Mesenchymal stem cell (in vitro differentiated cells and primary cell): ENCODE results near the gene SEMA4A.
A peak's percentile ranks its signal among the peaks of the same experiment; 100 is the strongest.

Experiments used
- DNase-seq: peaks from one replicate; pipeline ENCODE4 v3.0.0-alpha.2; 2013
- H2AFZ ChIP-seq: one replicate; pipeline ENCODE4 v1.6.1; 2013; ENCODE audit warnings: low read depth, mild to moderate bottlenecking, control low read depth, inconsistent platforms, low read length, moderate library complexity
- H2AK5ac ChIP-seq: 2 replicates; pipeline ENCODE4 v1.6.1; 2013; ENCODE audit warnings: low read length, moderate library complexity, mild to moderate bottlenecking, inconsistent platforms; ENCODE audit not compliant: severe bottlenecking
- H2BK120ac ChIP-seq: one replicate; pipeline ENCODE4 v1.6.1; 2013; ENCODE audit warnings: low read depth, mild to moderate bottlenecking, inconsistent platforms, low read length, moderate library complexity
- H2BK12ac ChIP-seq, 2 experiments: one replicate each; pipeline ENCODE4 v1.6.1; 2013; ENCODE audit warnings: inconsistent platforms in 2 of 2, low read length in 2 of 2, mild to moderate bottlenecking in 2 of 2, moderate library complexity in 2 of 2, control low read depth in 1 of 2
- H2BK15ac ChIP-seq: one replicate; pipeline ENCODE4 v1.6.1; 2013; ENCODE audit warnings: mild to moderate bottlenecking, low read depth, inconsistent platforms; ENCODE audit not compliant: poor library complexity, severe bottlenecking
- H2BK5ac ChIP-seq: 2 replicates; pipeline ENCODE4 v1.6.1; 2013; ENCODE audit warnings: low read depth, mild to moderate bottlenecking, low read length, control low read depth, inconsistent platforms; ENCODE audit not compliant: poor library complexity, severe bottlenecking
- H3K14ac ChIP-seq, 2 experiments: one replicate each; pipeline ENCODE4 v1.6.1; 2013; ENCODE audit warnings: inconsistent platforms in 2 of 2, low read length in 2 of 2, control low read depth in 1 of 2, mild to moderate bottlenecking in 1 of 2, moderate library complexity in 1 of 2
- H3K18ac ChIP-seq, 2 experiments: one replicate each; pipeline ENCODE4 v1.6.1; 2013; ENCODE audit warnings: inconsistent platforms in 2 of 2, low read length in 2 of 2, control low read depth in 1 of 2, low read depth in 1 of 2, mild to moderate bottlenecking in 1 of 2
- H3K23ac ChIP-seq, 2 experiments: one replicate each; pipeline ENCODE4 v1.6.1; 2013; ENCODE audit warnings: inconsistent platforms in 2 of 2, low read length in 2 of 2, mild to moderate bottlenecking in 2 of 2, moderate library complexity in 2 of 2, control low read depth in 1 of 2
- H3K27ac ChIP-seq: 2 replicates; pipeline ENCODE4 v1.5.1; 2013; ENCODE audit warnings: mild to moderate bottlenecking, moderate library complexity, low read length, control low read depth, inconsistent platforms; ENCODE audit not compliant: poor library complexity, severe bottlenecking
- H3K27me3 ChIP-seq, 2 experiments: 2 replicates each; pipeline versions ENCODE4 v1.6.1 to v1.7.0; 2013; ENCODE audit warnings: low read length in 2 of 2, mild to moderate bottlenecking in 2 of 2, moderate library complexity in 2 of 2, control low read depth in 1 of 2, inconsistent platforms in 1 of 2; ENCODE audit not compliant: control insufficient read depth in 1 of 2, insufficient read depth in 1 of 2
- H3K36me3 ChIP-seq, 2 experiments: 2 replicates each; pipeline versions ENCODE4 v1.6.1 to v1.7.0; 2013; ENCODE audit warnings: low read length in 2 of 2, control low read depth in 1 of 2, inconsistent platforms in 1 of 2, low read depth in 1 of 2, mild to moderate bottlenecking in 1 of 2; ENCODE audit not compliant: insufficient read depth in 2 of 2, control insufficient read depth in 1 of 2
- H3K4ac ChIP-seq, 2 experiments: one replicate each; pipeline ENCODE4 v1.6.1; 2013; ENCODE audit warnings: inconsistent platforms in 2 of 2, low read length in 2 of 2, mild to moderate bottlenecking in 2 of 2, moderate library complexity in 2 of 2, control low read depth in 1 of 2, low read depth in 1 of 2
- H3K4me1 ChIP-seq: 2 replicates; pipeline ENCODE4 v1.6.1; 2013; ENCODE audit warnings: low read depth, low read length, control low read depth; ENCODE audit not compliant: control insufficient read depth, insufficient read depth
- H3K4me2 ChIP-seq: 2 replicates; pipeline ENCODE4 v1.6.1; 2013; ENCODE audit warnings: low read length, mild to moderate bottlenecking, inconsistent platforms; ENCODE audit not compliant: poor library complexity, severe bottlenecking
- H3K4me3 ChIP-seq, 2 experiments: 2 replicates each; pipeline versions ENCODE4 v1.5.1 to v1.7.0; 2013; ENCODE audit warnings: low read length in 2 of 2, mild to moderate bottlenecking in 2 of 2, control low read depth in 1 of 2, low read depth in 1 of 2; ENCODE audit not compliant: insufficient read depth in 1 of 2
- H3K79me1 ChIP-seq: replicated peaks from 2 replicates; pipeline ENCODE4 v1.6.1; 2013; ENCODE audit warnings: mild to moderate bottlenecking, control low read depth, low read length, inconsistent platforms; ENCODE audit not compliant: poor library complexity, severe bottlenecking
- H3K9ac ChIP-seq: 2 replicates; pipeline ENCODE4 v1.7.0; 2013; ENCODE audit warnings: mild to moderate bottlenecking, low read length, moderate library complexity
- H3K9me3 ChIP-seq: 2 replicates; pipeline ENCODE4 v1.7.0; 2013; ENCODE audit warnings: mild to moderate bottlenecking, low read length; ENCODE audit not compliant: control insufficient read depth
- H4K8ac ChIP-seq: one replicate; pipeline ENCODE4 v1.6.1; 2013; ENCODE audit warnings: inconsistent platforms, mild to moderate bottlenecking, low read length, moderate library complexity
- H4K91ac ChIP-seq: one replicate; pipeline ENCODE4 v1.6.1; 2013; ENCODE audit warnings: mild to moderate bottlenecking, low read length, inconsistent platforms
- WGBS: methylation state at CpG from one replicate; pipeline ENCODE4 v1.1.7; 2013; ENCODE audit warnings: mixed read lengths; 5-methylcytosine and 5-hydroxymethylcytosine counted together

SEMA4A gene

DNA sequence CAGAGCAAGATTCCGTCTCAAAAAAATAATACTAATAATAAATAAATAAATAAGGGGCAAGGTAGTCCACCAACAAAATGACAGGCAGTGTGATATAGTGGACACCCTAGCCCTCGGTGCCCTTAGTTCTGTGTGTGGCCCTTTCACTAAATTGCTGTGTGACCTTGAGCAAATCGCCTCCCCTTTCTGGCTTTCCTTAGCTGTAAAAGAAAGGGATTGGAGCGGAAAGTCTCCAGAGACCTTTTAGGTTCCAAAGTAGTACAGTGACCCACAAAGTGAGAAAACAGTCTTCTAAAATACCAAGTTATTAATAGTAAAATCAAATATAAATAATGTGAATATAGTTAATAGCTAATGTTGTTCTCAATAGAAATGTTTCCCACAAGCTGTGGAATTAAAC is 31.3 kb upstream of the SEMA4A start:
- H2BK5ac ChIP-seq, result no peak overlapping the region

GRCh38 chr1:156122519-156123355 is 30.6 kb upstream of the SEMA4A start:
- Histone ChIP-seq H4K91ac (peak overlapping the region; percentile 99), H3K9ac (peak overlapping the region; percentile 99), H2BK15ac (peak overlapping the region; percentile 92), H3K4ac (peak overlapping the region; percentile 62 to 100), H2BK5ac (peak overlapping the region; percentile 97), H3K4me1 (peaks cover 75% of the 10 kb centered on the region), H3K4me2 (peak overlapping the region; percentile 70), H3K27me3 (no peaks in the 10 kb centered on the region), H3K36me3 (peaks cover 9 to 50% of the 10 kb centered on the region in 2 experiments), H3K14ac (peak overlapping the region in 1 of 2 experiments; percentile 90), H4K8ac (peak overlapping the region; percentile 98), H3K23ac (peak overlapping the region; percentile 74 to 79), H2AK5ac (peak overlapping the region; percentile 100), H2BK120ac (peak overlapping the region; percentile 98), H2AFZ (no peak overlapping the region), H3K27ac (peak overlapping the region; percentile 99), H3K4me3 (peak overlapping the region in 1 of 2 experiments; percentile 89), H3K18ac (peak overlapping the region; percentile 99), H2BK12ac (peak overlapping the region; percentile 96 to 99), H3K79me1 (no peaks in the 10 kb centered on the region), H3K9me3 (no peaks in the 10 kb centered on the region)
- peak; percentile 94 for DNase-seq
- 14% methylated on average over 9 of the region's 14 CpGs for WGBS

More for the DNA sequence above, 31.3 kb upstream of the SEMA4A start:
- Histone ChIP-seq H3K14ac (no peak overlapping the region), H2BK12ac (no peak overlapping the region), H3K4me2 (peak overlapping the region; percentile 13), H3K18ac (no peak overlapping the region), H2AFZ (no peak overlapping the region), H3K9me3 (no peaks in the 10 kb centered on the region), H3K36me3 (peaks cover 9 to 53% of the 10 kb centered on the region in 2 experiments), H3K9ac (peak overlapping the region; percentile 99), H3K23ac (no peak overlapping the region), H4K8ac (no peak overlapping the region), H3K4me1 (peaks cover 72% of the 10 kb centered on the region), H2AK5ac (peak overlapping the region; percentile 74), H3K27me3 (no peaks in the 10 kb centered on the region), H4K91ac (no peak overlapping the region), H2BK120ac (no peak overlapping the region), H3K4me3 (peak overlapping the region in 1 of 2 experiments; percentile 89), H3K4ac (peak overlapping the region in 1 of 2 experiments; percentile 64), H2BK15ac (no peak overlapping the region), H3K79me1 (no peaks in the 10 kb centered on the region), H3K27ac (peak overlapping the region; percentile 99)
- 84% methylated on average over 2 of the region's 4 CpGs for WGBS
- DNase-seq, result peak; percentile 65

- Histone ChIP-seq H4K91ac (peak overlapping the region; percentile 99), H2BK12ac (peak overlapping the region; percentile 96 to 98), H3K4me1 (peaks cover 77% of the 10 kb centered on the region), H3K4me2 (peak overlapping the region; percentile 60), H3K27ac (peak overlapping the region; percentile 99), H2BK5ac (peak overlapping the region; percentile 95), H2BK15ac (no peak overlapping the region), H3K36me3 (peaks cover 9 to 50% of the 10 kb centered on the region in 2 experiments), H3K23ac (peak overlapping the region; percentile 74 to 79), H2BK120ac (peak overlapping the region; percentile 98), H3K79me1 (no peaks in the 10 kb centered on the region), H3K9ac (peak overlapping the region; percentile 99), H3K4ac (peak overlapping the region; percentile 71 to 98), H3K14ac (peak overlapping the region in 1 of 2 experiments; percentile 61), H3K27me3 (no peaks in the 10 kb centered on the region), H3K9me3 (no peaks in the 10 kb centered on the region), H2AFZ (no peak overlapping the region), H2AK5ac (peak overlapping the region; percentile 100), H3K18ac (peak overlapping the region; percentile 99), H4K8ac (peak overlapping the region; percentile 98), H3K4me3 (peak overlapping the region in 1 of 2 experiments; percentile 89)
- 12% methylated on average over 9 of the region's 14 CpGs for WGBS
- DNase-seq, result peak; percentile 97
These were observed 29.8 kb upstream of the SEMA4A start for GRCh38 chr1:156123356-156124196.
